Karpas-422 (cell line): ENCODE measurements around the gene PJA1. TPM values are rescaled to one million over a fixed set of nuclear protein-coding genes. Genes with fewer than 3 reads are reported as not detected.

Experiments used
- DNase-seq: peaks from one replicate; pipeline ENCODE4 v3.0.0-alpha.2; 2015
- H2AFZ ChIP-seq: fragments of 200-600 bp; sonication (generic); 2 replicates; pipeline ENCODE4 v1.6.1; 2014; ENCODE audit warnings: antibody characterized with exemption, low read length, mixed read lengths
- H3K27ac ChIP-seq: fragments of 200-600 bp; sonication (generic); 2 replicates; pipeline ENCODE4 v1.5.1; 2014; ENCODE audit warnings: mild to moderate bottlenecking, low read length, moderate library complexity
- H3K27me3 ChIP-seq: fragments of 200-600 bp; sonication (generic); 2 replicates; pipeline ENCODE4 v1.6.1; 2014; ENCODE audit warnings: low read length, mixed read lengths
- H3K36me3 ChIP-seq: fragments of 200-600 bp; sonication (generic); 2 replicates; pipeline ENCODE4 v1.6.1; 2014; ENCODE audit warnings: low read length, mixed read lengths; ENCODE audit not compliant: insufficient read depth
- H3K4me1 ChIP-seq: fragments of 200-600 bp; sonication (generic); 2 replicates; pipeline ENCODE4 v1.6.1; 2014; ENCODE audit warnings: mild to moderate bottlenecking, low read length, mixed read lengths
- H3K4me2 ChIP-seq: fragments of 200-600 bp; sonication (generic); 2 replicates; pipeline ENCODE4 v1.6.1; 2014; ENCODE audit warnings: low read length, low read depth, mild to moderate bottlenecking; ENCODE audit not compliant: poor library complexity, severe bottlenecking
- H3K4me3 ChIP-seq: fragments of 200-600 bp; sonication (generic); 2 replicates; pipeline ENCODE4 v1.5.1; 2014; ENCODE audit warnings: mild to moderate bottlenecking, antibody characterized with exemption, low read length, mixed read lengths
- H3K79me2 ChIP-seq: fragments of 200-600 bp; sonication (generic); 2 replicates; pipeline ENCODE4 v1.6.1; 2014; ENCODE audit warnings: mild to moderate bottlenecking, low read length, mixed read lengths
- H3K9ac ChIP-seq: fragments of 200-600 bp; sonication (generic); 2 replicates; pipeline ENCODE4 v1.6.0; 2014; ENCODE audit warnings: low read length
- H3K9me2 ChIP-seq: fragments of 200-600 bp; sonication (generic), shearing (Covaris generic); replicated peaks from 2 replicates; pipeline ENCODE4 v1.6.0; 2014; ENCODE audit warnings: mild to moderate bottlenecking, low read length, moderate library complexity; ENCODE audit not compliant: insufficient read depth
- H3K9me3 ChIP-seq: fragments of 300-700, 200-600 bp; sonication (generic); 2 replicates; pipeline ENCODE4 v1.6.1; 2014; ENCODE audit warnings: low read length, mixed read lengths
- H4K20me1 ChIP-seq: fragments of 200-600 bp; sonication (generic); 2 replicates; pipeline ENCODE4 v1.6.1; 2014; ENCODE audit warnings: mild to moderate bottlenecking, antibody characterized with exemption, low read length, low read depth; ENCODE audit not compliant: insufficient read depth
- total RNA-seq: library from RNA; depleted of rRNA; stranded (reverse); fragments of >200 nt; shearing (Covaris generic); gene quantifications from 2 replicates; pipeline ENCODE4 v1.2.3, GENCODE V29; 2014; ENCODE audit warnings: low replicate concordance

Gene PJA1
- total RNA-seq, 1 experiment from 2014 or later: 15.7 TPM

- no peak for DNase-seq
- Histone ChIP-seq H2AFZ (no peak overlapping the region), H4K20me1 (no peaks in the 10 kb centered on the region), H3K36me3 (no peaks in the 10 kb centered on the region), H3K9ac (no peak overlapping the region), H3K9me2 (no peaks in the 10 kb centered on the region), H3K79me2 (no peaks in the 10 kb centered on the region), H3K4me2 (no peak overlapping the region), H3K27ac (no peak overlapping the region), H3K9me3 (no peaks in the 10 kb centered on the region), H3K4me1 (no peaks in the 10 kb centered on the region), H3K4me3 (no peak overlapping the region), H3K27me3 (no peaks in the 10 kb centered on the region)
Observed at GRCh38 chrX:69153060-69153730, 12.1 kb downstream of the PJA1 start.

- DNase-seq: no peak
- no peak overlapping the region for H2AFZ ChIP-seq
- H3K27ac ChIP-seq: no peak overlapping the region
- H3K4me1 ChIP-seq: no peaks in the 10 kb centered on the region
- no peak overlapping the region for H3K4me2 ChIP-seq
- H3K4me3 ChIP-seq: no peak overlapping the region
- H3K9me3 ChIP-seq: no peaks in the 10 kb centered on the region
- no peaks in the 10 kb centered on the region for H3K27me3 ChIP-seq
- H3K9ac ChIP-seq: no peak overlapping the region
- H4K20me1 ChIP-seq: no peaks in the 10 kb centered on the region
- H3K79me2 ChIP-seq: no peaks in the 10 kb centered on the region
- no peaks in the 10 kb centered on the region for H3K36me3 ChIP-seq
- no peaks in the 10 kb centered on the region for H3K9me2 ChIP-seq
Observed at GRCh38 chrX:69152417-69152841, 12.8 kb downstream of the PJA1 start.

DNA sequence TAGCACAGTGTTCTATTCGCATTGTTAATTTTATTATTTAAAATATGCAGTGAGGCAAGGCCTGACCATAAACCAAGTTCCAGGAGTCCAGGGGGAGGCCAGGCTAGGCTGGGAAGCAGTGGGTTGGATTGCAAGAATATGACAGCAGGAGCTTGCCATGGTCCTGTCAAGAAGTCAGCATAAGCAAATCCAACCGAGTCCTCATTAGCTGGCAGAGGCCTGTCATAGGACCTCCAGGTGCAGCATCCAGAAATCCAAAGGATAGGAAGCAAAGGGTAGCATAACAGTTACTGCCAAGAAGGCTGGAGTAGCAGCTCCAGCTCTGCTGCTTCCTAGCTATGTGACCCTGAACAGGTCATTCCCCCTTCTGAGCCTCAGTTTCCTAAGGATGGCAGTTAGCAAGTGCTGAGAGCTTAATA is 13.4 kb downstream of the PJA1 start:
- H3K9me2 ChIP-seq: no peaks in the 10 kb centered on the region
- no peak overlapping the region for H2AFZ ChIP-seq
- no peaks in the 10 kb centered on the region for H3K4me1 ChIP-seq
- H3K36me3 ChIP-seq: no peaks in the 10 kb centered on the region
- DNase-seq: no peak
- H3K4me3 ChIP-seq: no peak overlapping the region
- H4K20me1 ChIP-seq: no peaks in the 10 kb centered on the region
- H3K79me2 ChIP-seq: no peaks in the 10 kb centered on the region
- H3K9me3 ChIP-seq: no peaks in the 10 kb centered on the region
- H3K27me3 ChIP-seq: no peaks in the 10 kb centered on the region
- no peak overlapping the region for H3K9ac ChIP-seq
- H3K4me2 ChIP-seq: no peak overlapping the region
- no peak overlapping the region for H3K27ac ChIP-seq

- Histone ChIP-seq H3K4me2 (no peak overlapping the region), H3K9me2 (no peaks in the 10 kb centered on the region), H3K4me1 (no peaks in the 10 kb centered on the region), H2AFZ (no peak overlapping the region), H3K27ac (no peak overlapping the region), H3K27me3 (no peaks in the 10 kb centered on the region), H4K20me1 (no peaks in the 10 kb centered on the region), H3K79me2 (no peaks in the 10 kb centered on the region), H3K36me3 (no peaks in the 10 kb centered on the region), H3K4me3 (no peak overlapping the region), H3K9ac (no peak overlapping the region), H3K9me3 (no peaks in the 10 kb centered on the region)
- no peak for DNase-seq
Observed at GRCh38 chrX:69150281-69150960, 14.8 kb downstream of the PJA1 start.

DNA sequence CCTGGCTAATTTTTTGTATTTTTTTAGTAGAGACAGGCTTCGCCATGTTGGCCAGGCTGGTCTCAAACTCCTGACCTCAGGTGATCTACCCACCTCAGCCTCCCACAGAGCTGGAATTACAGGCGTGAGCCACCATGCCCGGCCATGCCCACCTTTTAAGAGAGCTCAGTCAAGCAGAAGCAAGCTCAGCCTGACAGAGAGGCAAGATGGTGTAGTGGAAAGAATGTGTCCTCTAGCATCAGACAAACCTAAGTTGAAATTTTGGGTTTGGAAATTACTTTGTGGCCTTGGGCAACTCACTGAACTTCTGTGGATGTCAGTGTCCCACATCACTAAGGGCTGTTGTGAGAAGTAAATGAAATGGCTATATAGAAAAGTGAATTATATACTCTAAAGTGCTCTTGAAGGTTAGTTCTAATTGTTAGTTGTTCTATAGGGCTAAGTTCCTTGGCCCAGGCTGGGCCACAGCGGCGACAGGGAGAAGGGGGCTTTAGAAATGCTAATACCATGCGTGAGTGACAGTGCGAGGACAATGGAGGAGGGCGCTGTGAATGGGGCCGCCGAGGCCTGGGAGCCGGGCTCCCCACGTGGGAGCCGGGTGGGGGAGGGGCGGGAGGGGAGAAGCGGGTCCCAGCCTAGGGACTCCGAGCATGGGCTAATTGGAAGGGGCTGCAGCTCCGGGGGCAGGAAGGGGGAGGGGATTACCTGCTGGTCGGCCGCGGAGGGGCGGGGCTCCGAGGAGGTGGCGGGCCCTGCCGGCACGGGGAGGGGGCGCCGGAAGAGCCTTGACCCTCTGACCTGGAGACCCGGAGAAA is 15.6 kb downstream of the PJA1 start:
- H3K9me2 ChIP-seq: no peaks in the 10 kb centered on the region
- H3K9ac ChIP-seq: no peak overlapping the region
- no peaks in the 10 kb centered on the region for H3K36me3 ChIP-seq
- H3K27ac ChIP-seq: no peak overlapping the region
- H3K4me1 ChIP-seq: no peaks in the 10 kb centered on the region
- H2AFZ ChIP-seq: no peak overlapping the region
- no peaks in the 10 kb centered on the region for H3K9me3 ChIP-seq
- H3K4me2 ChIP-seq: no peak overlapping the region
- H4K20me1 ChIP-seq: no peaks in the 10 kb centered on the region
- no peak for DNase-seq
- H3K27me3 ChIP-seq: no peaks in the 10 kb centered on the region
- H3K79me2 ChIP-seq: no peaks in the 10 kb centered on the region
- no peak overlapping the region for H3K4me3 ChIP-seq

DNA sequence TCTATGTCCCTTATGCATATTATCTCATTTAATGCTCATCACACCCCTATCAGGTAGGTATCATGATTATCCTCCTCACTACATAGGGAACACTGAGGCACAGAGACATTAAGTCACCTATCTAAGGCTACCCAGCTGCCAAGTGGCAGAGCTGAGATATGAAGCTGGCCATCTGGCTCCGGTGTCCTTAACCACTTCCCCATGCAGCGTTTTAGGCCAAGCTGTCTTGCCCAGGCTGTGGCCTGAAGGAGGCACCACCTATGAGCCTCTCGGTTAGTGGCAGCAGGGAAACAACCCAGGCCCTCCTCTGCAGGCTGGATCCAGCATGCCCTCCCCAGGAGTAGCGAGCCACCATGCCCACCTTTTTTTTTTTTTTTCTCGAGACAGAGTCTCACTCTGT is 16.3 kb downstream of the PJA1 start:
- Histone ChIP-seq H4K20me1 (no peaks in the 10 kb centered on the region), H3K9ac (no peak overlapping the region), H3K9me2 (no peaks in the 10 kb centered on the region), H3K27me3 (no peaks in the 10 kb centered on the region), H3K4me1 (no peaks in the 10 kb centered on the region), H3K79me2 (no peaks in the 10 kb centered on the region), H3K4me3 (no peak overlapping the region), H2AFZ (no peak overlapping the region), H3K4me2 (no peak overlapping the region), H3K36me3 (no peaks in the 10 kb centered on the region), H3K9me3 (no peaks in the 10 kb centered on the region), H3K27ac (no peak overlapping the region)
- DNase-seq: no peak

- Histone ChIP-seq H3K4me1 (no peaks in the 10 kb centered on the region), H3K79me2 (no peaks in the 10 kb centered on the region), H3K9me2 (no peaks in the 10 kb centered on the region), H3K36me3 (no peaks in the 10 kb centered on the region), H3K4me3 (no peak overlapping the region), H3K27ac (no peak overlapping the region), H2AFZ (no peak overlapping the region), H3K4me2 (no peak overlapping the region), H3K27me3 (no peaks in the 10 kb centered on the region), H4K20me1 (no peaks in the 10 kb centered on the region), H3K9me3 (no peaks in the 10 kb centered on the region), H3K9ac (no peak overlapping the region)
- no peak for DNase-seq
Observed at GRCh38 chrX:69146739-69147138, 18.5 kb downstream of the PJA1 start.

DNA sequence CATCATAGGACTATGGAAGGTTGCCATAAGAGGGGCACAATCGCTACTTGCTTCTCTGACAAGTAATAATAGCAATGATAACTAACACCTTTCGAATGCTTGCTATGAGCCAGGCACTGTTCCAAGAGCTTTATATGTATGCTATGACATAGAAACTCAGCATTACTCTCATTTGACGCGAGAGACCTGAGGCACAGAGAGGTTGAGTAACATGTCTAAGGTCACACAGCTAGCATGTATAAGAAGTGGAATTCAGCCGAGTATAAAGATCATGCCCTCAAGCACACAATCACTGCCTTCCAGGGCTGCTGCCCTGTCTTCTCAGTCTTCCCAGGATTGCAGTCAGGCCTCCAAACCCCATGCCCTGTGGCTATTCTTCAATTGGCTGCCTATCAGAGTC is 19.5 kb downstream of the PJA1 start:
- H4K20me1 ChIP-seq: no peaks in the 10 kb centered on the region

More for the DNA sequence above, 19.5 kb downstream of the PJA1 start:
- H3K4me3 ChIP-seq: no peak overlapping the region
- H3K27ac ChIP-seq: no peak overlapping the region
- no peaks in the 10 kb centered on the region for H3K9me2 ChIP-seq
- H3K4me1 ChIP-seq: no peaks in the 10 kb centered on the region
- no peaks in the 10 kb centered on the region for H3K79me2 ChIP-seq
- no peak overlapping the region for H3K4me2 ChIP-seq
- no peaks in the 10 kb centered on the region for H3K36me3 ChIP-seq
- no peak overlapping the region for H3K9ac ChIP-seq
- H3K27me3 ChIP-seq: no peaks in the 10 kb centered on the region
- no peaks in the 10 kb centered on the region for H3K9me3 ChIP-seq
- no peak for DNase-seq
- no peak overlapping the region for H2AFZ ChIP-seq
